GM19025 (cell line): ENCODE measurements around the gene KLHDC10.
"Not testable (repeated sequence)": the region's sequence is repeated elsewhere in the genome, so short reads cannot be mapped to it uniquely, and the experiment has no call there.

Experiments used
- ATAC-seq: cut with Tn5 transposase; IDR thresholded peaks from one replicate; pipeline ENCODE4 v1.9.1; 2021; ENCODE audit warnings: mild to moderate bottlenecking, low read depth, moderate library complexity; ENCODE audit not compliant: unreplicated experiment

KLHDC10 gene

GRCh38 chr7:130139193-130139960 lies 69.0 kb downstream of the KLHDC10 start:
- ATAC-seq, result no peak

GRCh38 chr7:130140551-130141160 lies 70.3 kb downstream of the KLHDC10 start:
- no peak for ATAC-seq

GRCh38 chr7:130141161-130141883 lies 71.0 kb downstream of the KLHDC10 start:
- ATAC-seq, result peak; percentile 54

GRCh38 chr7:130141884-130142653 lies 71.7 kb downstream of the KLHDC10 start:
- ATAC-seq, result no peak

- no peak for ATAC-seq
Observed at GRCh38 chr7:130142654-130143333, 72.5 kb downstream of the KLHDC10 start.

- no peak for ATAC-seq
Observed at GRCh38 chr7:130143334-130143732, 73.0 kb downstream of the KLHDC10 start.

GRCh38 chr7:130143986-130144311 lies 73.6 kb downstream of the KLHDC10 start:
- ATAC-seq, result no peak

GRCh38 chr7:130144312-130145171 lies 74.2 kb downstream of the KLHDC10 start:
- no peak for ATAC-seq

- no peak for ATAC-seq
Observed at GRCh38 chr7:130145424-130146100, 75.2 kb downstream of the KLHDC10 start.

- ATAC-seq, result not testable (repeated sequence)
Observed at GRCh38 chr7:130146142-130146541, 75.8 kb downstream of the KLHDC10 start.

GRCh38 chr7:130146693-130147405 lies 76.5 kb downstream of the KLHDC10 start:
- no peak for ATAC-seq

- no peak for ATAC-seq
Observed at GRCh38 chr7:130147710-130148325, 77.5 kb downstream of the KLHDC10 start.

GRCh38 chr7:130148561-130148960 lies 78.2 kb downstream of the KLHDC10 start:
- no peak for ATAC-seq

- ATAC-seq, result peak; percentile 66
Observed at GRCh38 chr7:130149281-130150139, 79.2 kb downstream of the KLHDC10 start.

GRCh38 chr7:130150587-130150986 lies 80.3 kb downstream of the KLHDC10 start:
- no peak for ATAC-seq

GRCh38 chr7:130151591-130152492 lies 81.5 kb downstream of the KLHDC10 start:
- ATAC-seq, result no peak
